HG02798 (cell line): Measurements from ENCODE around the gene ATG7.

Experiments used
- ATAC-seq: cut with Tn5 transposase; IDR thresholded peaks from one replicate; pipeline ENCODE4 v1.9.1; 2021; ENCODE audit warnings: mild to moderate bottlenecking; ENCODE audit not compliant: unreplicated experiment, poor library complexity

The ATG7 gene

GRCh38 chr3:11544412-11545181 is 272.4 kb downstream of the ATG7 start:
- ATAC-seq: no peak

GRCh38 chr3:11545186-11545851 is 273.1 kb downstream of the ATG7 start:
- ATAC-seq: no peak

- no peak for ATAC-seq
These were observed 274.6 kb downstream of the ATG7 start for GRCh38 chr3:11546657-11547302.

- no peak for ATAC-seq
These were observed 275.3 kb downstream of the ATG7 start for GRCh38 chr3:11547498-11547897.

- ATAC-seq: no peak
These were observed 276.5 kb downstream of the ATG7 start for GRCh38 chr3:11548721-11549131.

- ATAC-seq: no peak
These were observed 277.5 kb downstream of the ATG7 start for GRCh38 chr3:11549580-11550140.

- ATAC-seq: no peak
These were observed 278.8 kb downstream of the ATG7 start for GRCh38 chr3:11551036-11551435.

GRCh38 chr3:11552289-11553264 is 280.4 kb downstream of the ATG7 start:
- no peak for ATAC-seq

GRCh38 chr3:11553436-11554235 is 281.4 kb downstream of the ATG7 start:
- no peak for ATAC-seq

- no peak for ATAC-seq
These were observed 282.0 kb downstream of the ATG7 start for GRCh38 chr3:11554236-11554610.

GRCh38 chr3:11554666-11555065 is 282.5 kb downstream of the ATG7 start:
- no peak for ATAC-seq

GRCh38 chr3:11555211-11555782 is 283.1 kb downstream of the ATG7 start:
- ATAC-seq: no peak

- no peak for ATAC-seq
These were observed 283.9 kb downstream of the ATG7 start for GRCh38 chr3:11555881-11556633.

- ATAC-seq: no peak
These were observed 284.9 kb downstream of the ATG7 start for GRCh38 chr3:11556851-11557644.

GRCh38 chr3:11558002-11558401 is 285.8 kb downstream of the ATG7 start:
- no peak for ATAC-seq

- ATAC-seq: no peak
These were observed 286.3 kb downstream of the ATG7 start for GRCh38 chr3:11558411-11558903.
